GM18505 (cell line): Measurements from ENCODE around the gene GARS1.

Source experiments
- ATAC-seq: cut with Tn5 transposase; IDR thresholded peaks from one replicate; pipeline ENCODE4 v1.9.1; 2021; ENCODE audit not compliant: unreplicated experiment
- POLR2A ChIP-seq: IDR thresholded peaks from 4 replicates; pipeline ENCODE4 v1.6.1; 2011; ENCODE audit warnings: borderline replicate concordance; ENCODE audit not compliant: insufficient read depth, insufficient read length; ENCODE audit errors: extremely low read depth

The GARS1 gene

GRCh38 chr7:30594540-30595435 is at the start of gene GARS1:
Gene GARS1, plus strand, starts transcription at chr7:30594878. Its CDS starts 44 bp downstream, at chr7:30594922.
- ATAC-seq: peak; percentile 92
- TF ChIP-seq POLR2A: peak; percentile 97

- no peak for ATAC-seq
Observed at GRCh38 chr7:30545791-30546555, 48.7 kb upstream of the GARS1 start.

GRCh38 chr7:30546596-30546995 is 48.1 kb upstream of the GARS1 start:
- ATAC-seq: no peak

More at GRCh38 chr7:30545791-30546555, 48.7 kb upstream of the GARS1 start:
- no peak for TF ChIP-seq POLR2A

GRCh38 chr7:30548845-30549244 is 45.8 kb upstream of the GARS1 start:
- no peak for TF ChIP-seq POLR2A
- no peak for ATAC-seq

More at GRCh38 chr7:30546596-30546995, 48.1 kb upstream of the GARS1 start:
- TF ChIP-seq POLR2A: no peak

GRCh38 chr7:30549931-30550493 is 44.7 kb upstream of the GARS1 start:
- ATAC-seq: no peak
- TF ChIP-seq POLR2A: no peak

GRCh38 chr7:30552330-30552729 is 42.3 kb upstream of the GARS1 start:
- no peak for ATAC-seq
- TF ChIP-seq POLR2A: no peak

- no peak for TF ChIP-seq POLR2A
- no peak for ATAC-seq
Observed at GRCh38 chr7:30553141-30553540, 41.5 kb upstream of the GARS1 start.

GRCh38 chr7:30553546-30553945 is 41.1 kb upstream of the GARS1 start:
- no peak for ATAC-seq
- TF ChIP-seq POLR2A: no peak

- no peak for TF ChIP-seq POLR2A
- no peak for ATAC-seq
Observed at GRCh38 chr7:30555525-30555924, 39.2 kb upstream of the GARS1 start.

GRCh38 chr7:30556840-30557239 is 37.8 kb upstream of the GARS1 start:
- ATAC-seq: no peak

GRCh38 chr7:30557245-30557644 is 37.4 kb upstream of the GARS1 start:
- no peak for ATAC-seq
- no peak for TF ChIP-seq POLR2A

More at GRCh38 chr7:30556840-30557239, 37.8 kb upstream of the GARS1 start:
- TF ChIP-seq POLR2A: no peak

GRCh38 chr7:30559611-30560010 is 35.1 kb upstream of the GARS1 start:
- no peak for TF ChIP-seq POLR2A
- no peak for ATAC-seq

- no peak for ATAC-seq
- TF ChIP-seq POLR2A: no peak
Observed at GRCh38 chr7:30561389-30561788, 33.3 kb upstream of the GARS1 start.
